Ascending aorta (tissue), 2 donors: ENCODE data around the gene TLR1. TPM values are rescaled to one million over a fixed set of nuclear protein-coding genes. Genes with fewer than 3 reads are reported as not detected.

Experiments used
- DNase-seq, 2 donors: peaks; one replicate each; pipeline ENCODE4 v3.0.0-alpha.2; 2019; ENCODE audit warnings: low spot score in 2 of 2
- H3K27ac ChIP-seq, 2 donors: fragments of 200-600 bp; sonication (generic); one replicate each; pipeline ENCODE4 v1.5.1; 2016 to 2017; ENCODE audit warnings: mild to moderate bottlenecking in 1 of 2
- H3K27me3 ChIP-seq: fragments of 200-600 bp; sonication (generic); one replicate; pipeline ENCODE4 v1.5.1; 2017
- H3K36me3 ChIP-seq, 2 donors: fragments of 200-600 bp; sonication (generic); one replicate each; pipeline ENCODE4 v1.5.1; 2016
- H3K4me1 ChIP-seq, 2 donors: fragments of 200-600 bp; sonication (generic); one replicate each; pipeline ENCODE4 v1.5.1; 2016 to 2017; ENCODE audit warnings: mild to moderate bottlenecking in 1 of 2
- H3K4me3 ChIP-seq, 2 donors: fragments of 200-600 bp; sonication (generic); one replicate each; pipeline ENCODE4 v1.5.1; 2016 to 2017; ENCODE audit warnings: mild to moderate bottlenecking in 1 of 2
- H3K9me3 ChIP-seq, 2 donors: fragments of 200-600 bp; sonication (generic); one replicate each; pipeline ENCODE4 v1.5.1; 2016
- intact Hi-C: fragments of 100-400 bp; cut with DNase I; formaldehyde crosslinking; loops from one replicate; pipeline ENCODE4 v1.15.1; 2023
- total RNA-seq: library from RNA; depleted of rRNA; stranded (reverse); fragments of >200 nt; gene quantifications from one replicate; pipeline ENCODE4 v1.1.0, GENCODE V29; 2016
- TF ChIP-seq, protein P1 (sequence below), 3 experiments: fragments of 200-600 bp in 2 of 3; fragments of 450-650 bp in 1 of 3; sonication (generic) in 2 of 3; IDR thresholded peaks; one replicate each; pipeline ENCODE4 v1.5.1; 2016 to 2019; ENCODE audit warnings: antibody characterized with exemption in 3 of 3, mild to moderate bottlenecking in 1 of 3, moderate library complexity in 1 of 3

TLR1 gene
- total RNA-seq, 1 donor from 2014 or later, result 1.1 TPM

DNA sequence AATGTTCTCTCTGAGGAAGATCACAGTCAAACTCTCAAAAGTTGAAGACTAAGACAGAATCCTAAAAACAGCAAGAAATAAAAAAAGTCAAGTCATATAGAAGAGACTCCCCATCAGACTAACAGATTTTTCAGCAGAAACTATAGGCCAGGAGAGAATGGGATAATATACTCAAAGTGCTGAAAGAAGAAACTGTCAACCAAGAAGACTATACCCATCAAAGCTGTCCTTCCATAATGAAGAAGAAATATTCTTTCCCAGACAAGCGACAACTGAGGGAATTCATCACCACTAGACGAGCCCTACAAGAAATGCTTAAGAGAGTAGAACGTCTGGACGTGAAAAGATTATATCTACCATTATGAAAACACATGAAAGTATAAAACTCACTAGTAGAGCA lies 30.0 kb upstream of the TLR1 start:
- intact Hi-C loops, result no loop called here
- TF ChIP-seq, protein P1, sequence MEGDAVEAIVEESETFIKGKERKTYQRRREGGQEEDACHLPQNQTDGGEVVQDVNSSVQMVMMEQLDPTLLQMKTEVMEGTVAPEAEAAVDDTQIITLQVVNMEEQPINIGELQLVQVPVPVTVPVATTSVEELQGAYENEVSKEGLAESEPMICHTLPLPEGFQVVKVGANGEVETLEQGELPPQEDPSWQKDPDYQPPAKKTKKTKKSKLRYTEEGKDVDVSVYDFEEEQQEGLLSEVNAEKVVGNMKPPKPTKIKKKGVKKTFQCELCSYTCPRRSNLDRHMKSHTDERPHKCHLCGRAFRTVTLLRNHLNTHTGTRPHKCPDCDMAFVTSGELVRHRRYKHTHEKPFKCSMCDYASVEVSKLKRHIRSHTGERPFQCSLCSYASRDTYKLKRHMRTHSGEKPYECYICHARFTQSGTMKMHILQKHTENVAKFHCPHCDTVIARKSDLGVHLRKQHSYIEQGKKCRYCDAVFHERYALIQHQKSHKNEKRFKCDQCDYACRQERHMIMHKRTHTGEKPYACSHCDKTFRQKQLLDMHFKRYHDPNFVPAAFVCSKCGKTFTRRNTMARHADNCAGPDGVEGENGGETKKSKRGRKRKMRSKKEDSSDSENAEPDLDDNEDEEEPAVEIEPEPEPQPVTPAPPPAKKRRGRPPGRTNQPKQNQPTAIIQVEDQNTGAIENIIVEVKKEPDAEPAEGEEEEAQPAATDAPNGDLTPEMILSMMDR (IDR thresholded peaks at IDR 0.05), result no peak
- no peaks in the 10 kb centered on the region for H3K4me1 ChIP-seq
- no peak for DNase-seq
- H3K9me3 ChIP-seq, result peaks cover 0 to 19% of the 10 kb centered on the region in 2 donors
- no peak overlapping the region for H3K27ac ChIP-seq
- H3K36me3 ChIP-seq, result no peaks in the 10 kb centered on the region
- no peak overlapping the region for H3K4me3 ChIP-seq
- H3K27me3 ChIP-seq, result no peaks in the 10 kb centered on the region

DNA sequence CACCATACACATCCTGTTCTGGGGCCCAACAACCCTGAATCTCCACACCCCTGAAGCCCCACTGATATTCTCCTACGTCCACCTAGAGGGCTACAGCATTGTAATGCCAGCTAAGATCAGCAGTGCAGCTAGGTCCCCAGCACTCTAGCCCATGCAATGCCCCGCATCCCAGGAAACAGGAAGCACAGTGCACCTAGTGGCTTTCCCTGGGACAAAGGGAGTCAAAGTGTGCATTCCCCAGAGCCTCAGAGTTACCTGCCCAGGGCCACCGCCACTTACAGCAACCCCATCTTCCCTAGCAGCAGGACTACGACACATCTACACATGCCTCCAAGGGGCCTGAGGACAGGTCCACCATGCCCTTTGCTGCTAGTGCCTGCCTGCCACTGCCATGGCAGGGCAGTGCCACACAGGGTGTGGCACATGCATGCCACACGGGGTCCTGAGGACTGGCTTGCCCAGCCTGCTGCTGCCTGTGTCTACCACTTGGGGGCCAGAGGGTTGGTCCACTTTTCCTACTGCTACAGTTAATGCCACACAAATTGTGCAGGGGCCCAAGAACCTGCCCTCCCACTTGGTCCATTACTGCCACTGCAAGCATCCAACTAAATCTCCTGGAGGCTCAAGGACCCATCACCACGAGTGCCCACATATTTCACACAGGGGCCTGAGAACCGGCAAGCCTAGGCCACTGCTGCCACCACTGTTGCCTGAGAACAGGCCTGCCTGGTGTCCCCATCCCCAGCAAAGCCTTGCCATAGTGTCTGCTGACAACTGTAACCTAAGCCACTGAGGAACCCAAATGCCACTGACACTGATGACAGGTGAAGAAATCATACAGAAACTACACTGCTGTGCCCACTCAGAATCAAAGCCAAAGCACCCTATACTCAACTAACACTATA lies 28.3 kb upstream of the TLR1 start:
- intact Hi-C loops, result no loop called here
- no peaks in the 10 kb centered on the region for H3K4me1 ChIP-seq
- peaks cover 0 to 19% of the 10 kb centered on the region in 2 donors for H3K9me3 ChIP-seq
- DNase-seq, result no peak
- H3K4me3 ChIP-seq, result no peak overlapping the region
- H3K27me3 ChIP-seq, result no peaks in the 10 kb centered on the region
- TF ChIP-seq, protein P1 (IDR thresholded peaks at IDR 0.05), result no peak
- H3K27ac ChIP-seq, result no peak overlapping the region
- no peaks in the 10 kb centered on the region for H3K36me3 ChIP-seq

DNA sequence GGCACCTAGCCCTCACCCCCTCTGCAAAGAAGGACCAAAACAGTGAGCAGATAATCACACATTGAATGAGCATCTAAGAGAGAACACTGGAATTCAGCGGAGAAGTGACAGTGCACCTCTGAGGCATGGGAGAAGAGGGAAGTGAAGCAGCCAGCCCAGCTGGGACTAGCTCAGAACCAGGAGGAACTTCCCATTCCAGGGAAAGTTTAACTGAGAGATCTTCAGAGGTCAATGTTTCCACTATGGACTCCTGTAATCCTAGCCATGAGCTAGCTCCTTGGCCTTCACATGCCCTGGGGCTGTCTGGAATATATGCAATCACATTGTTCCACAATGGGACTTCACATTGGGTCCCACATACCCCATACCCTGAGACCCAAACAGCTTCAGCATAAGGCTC lies 27.6 kb upstream of the TLR1 start:
- no peak for DNase-seq
- no peaks in the 10 kb centered on the region for H3K27me3 ChIP-seq
- H3K27ac ChIP-seq, result no peak overlapping the region
- intact Hi-C loops, result no loop called here
- H3K4me1 ChIP-seq, result no peaks in the 10 kb centered on the region
- no peaks in the 10 kb centered on the region for H3K36me3 ChIP-seq
- TF ChIP-seq, protein P1 (IDR thresholded peaks at IDR 0.05), result no peak
- H3K4me3 ChIP-seq, result no peak overlapping the region
- peaks cover 0 to 17% of the 10 kb centered on the region in 2 donors for H3K9me3 ChIP-seq

DNA sequence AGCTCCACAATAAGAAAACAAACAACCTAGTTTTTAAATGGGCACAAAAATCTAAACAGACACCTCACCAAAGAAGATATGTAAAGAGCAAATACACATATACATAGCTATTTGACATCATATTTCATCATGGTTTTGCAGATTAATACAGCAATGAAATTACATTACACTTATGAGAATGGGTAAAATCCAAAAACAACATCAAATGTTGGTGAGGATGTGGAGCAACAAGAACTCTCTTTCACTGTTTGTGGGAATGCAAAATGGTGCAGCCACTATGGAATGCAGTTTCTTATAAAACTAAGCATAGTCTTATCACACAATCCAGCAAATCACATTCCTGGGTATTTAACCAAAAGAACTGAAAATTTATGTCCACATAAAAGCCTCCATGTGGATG lies 27.1 kb upstream of the TLR1 start:
- TF ChIP-seq, protein P1 (IDR thresholded peaks at IDR 0.05), result no peak
- Histone ChIP-seq H3K27ac (no peak overlapping the region), H3K4me3 (no peak overlapping the region), H3K4me1 (no peaks in the 10 kb centered on the region), H3K36me3 (no peaks in the 10 kb centered on the region), H3K9me3 (peaks cover 0 to 12% of the 10 kb centered on the region in 2 donors), H3K27me3 (no peaks in the 10 kb centered on the region)
- intact Hi-C loops, result no loop called here
- DNase-seq, result no peak

DNA sequence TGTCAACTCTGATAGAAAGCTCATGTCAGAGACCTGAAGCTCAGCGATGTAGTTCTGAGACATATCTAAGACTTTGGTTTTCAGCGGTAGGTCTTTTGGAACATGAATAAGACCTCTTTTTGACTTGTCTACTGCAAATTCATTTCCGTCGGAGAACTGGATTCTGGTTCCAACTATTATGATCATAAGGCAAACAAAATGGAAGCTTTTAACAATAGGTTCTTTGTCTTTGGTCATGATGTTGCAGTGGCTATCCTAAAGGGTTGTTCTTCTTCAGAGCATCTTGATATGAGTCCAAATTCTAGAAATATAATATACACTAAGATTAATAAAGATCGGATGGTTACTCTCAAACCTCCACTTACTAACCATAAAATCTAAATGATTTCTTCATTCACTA lies 24.6 kb upstream of the TLR1 start:
- Histone ChIP-seq H3K27ac (no peak overlapping the region), H3K4me1 (no peaks in the 10 kb centered on the region), H3K27me3 (no peaks in the 10 kb centered on the region), H3K9me3 (peaks cover 0 to 3% of the 10 kb centered on the region in 2 donors), H3K4me3 (no peak overlapping the region), H3K36me3 (no peaks in the 10 kb centered on the region)
- intact Hi-C loops, result no loop called here
- TF ChIP-seq, protein P1 (IDR thresholded peaks at IDR 0.05), result no peak
- DNase-seq, result no peak
